ENCODE measurements around the gene NEUROG3. TPM values are rescaled to one million over a fixed set of nuclear protein-coding genes. Genes with fewer than 3 reads are reported as not detected.

The NEUROG3 gene
- total RNA-seq, 3 donors from 2014 or later, result not detected

DNA sequence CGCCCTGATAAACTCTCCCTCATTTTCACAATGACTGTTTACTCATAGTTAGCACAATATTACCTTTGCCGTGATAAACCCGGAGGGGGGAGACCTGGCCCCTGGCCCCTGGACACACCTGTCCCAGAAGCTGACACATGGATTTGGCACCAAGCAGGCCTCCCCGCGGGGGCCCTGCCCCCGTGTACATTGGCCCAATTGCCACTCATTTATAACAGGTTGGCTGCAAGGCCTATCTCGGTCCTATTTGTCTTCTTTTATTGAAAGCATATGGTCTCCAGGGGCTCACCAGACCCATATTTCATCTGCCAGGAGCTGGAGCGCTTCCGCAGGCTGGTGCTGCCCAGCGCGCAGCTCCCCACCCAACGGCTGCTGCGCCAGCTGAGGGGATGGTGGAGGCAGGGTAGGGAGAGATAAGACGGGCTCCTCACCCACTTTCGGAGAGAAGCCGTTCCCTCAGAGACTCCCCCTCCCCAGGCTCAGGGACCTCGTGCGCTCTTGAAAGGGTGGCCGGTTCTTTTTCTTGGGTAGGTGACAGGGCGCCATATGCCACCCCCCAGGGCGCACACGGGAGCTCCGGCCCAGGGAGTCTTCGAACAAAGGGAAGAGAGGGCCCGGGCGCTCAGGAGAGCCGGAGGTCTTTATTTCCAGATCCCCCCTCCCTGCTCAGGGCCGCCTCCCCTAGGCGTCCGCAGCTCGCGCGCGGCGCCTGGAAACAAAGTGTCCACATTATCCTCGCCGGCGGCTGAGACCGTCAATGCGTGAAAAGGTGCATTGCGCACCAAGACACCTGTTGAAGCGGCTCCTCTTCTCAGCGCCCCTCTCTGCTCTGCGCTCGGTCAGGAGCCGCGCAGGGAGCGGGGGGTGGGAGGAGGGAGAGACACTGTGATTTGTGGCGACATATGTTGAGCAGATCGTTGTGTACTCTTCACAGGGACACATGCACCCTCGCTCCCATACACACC is 4.3 kb upstream of the NEUROG3 start:
- no peak for DNase-seq (ENCODE audit: low spot score in 2 of 2)
- Histone ChIP-seq H3K4me3 (no peak overlapping the region), H3K9me3 (no peaks in the 10 kb centered on the region), H3K4me1 (no peaks in the 10 kb centered on the region), H3K27ac (no peak overlapping the region), H3K36me3 (no peaks in the 10 kb centered on the region), H3K27me3 (peaks cover 0 to 77% of the 10 kb centered on the region in 2 donors)
- intact Hi-C loops (cut with DNase I; ENCODE audit: low total_unique reads), result no loop called here
- TF ChIP-seq POLR2AphosphoS5 (IDR thresholded peaks at IDR 0.05) (no peak), POLR2A (IDR thresholded peaks at IDR 0.05) (no peak)
- TF ChIP-seq, protein P1, sequence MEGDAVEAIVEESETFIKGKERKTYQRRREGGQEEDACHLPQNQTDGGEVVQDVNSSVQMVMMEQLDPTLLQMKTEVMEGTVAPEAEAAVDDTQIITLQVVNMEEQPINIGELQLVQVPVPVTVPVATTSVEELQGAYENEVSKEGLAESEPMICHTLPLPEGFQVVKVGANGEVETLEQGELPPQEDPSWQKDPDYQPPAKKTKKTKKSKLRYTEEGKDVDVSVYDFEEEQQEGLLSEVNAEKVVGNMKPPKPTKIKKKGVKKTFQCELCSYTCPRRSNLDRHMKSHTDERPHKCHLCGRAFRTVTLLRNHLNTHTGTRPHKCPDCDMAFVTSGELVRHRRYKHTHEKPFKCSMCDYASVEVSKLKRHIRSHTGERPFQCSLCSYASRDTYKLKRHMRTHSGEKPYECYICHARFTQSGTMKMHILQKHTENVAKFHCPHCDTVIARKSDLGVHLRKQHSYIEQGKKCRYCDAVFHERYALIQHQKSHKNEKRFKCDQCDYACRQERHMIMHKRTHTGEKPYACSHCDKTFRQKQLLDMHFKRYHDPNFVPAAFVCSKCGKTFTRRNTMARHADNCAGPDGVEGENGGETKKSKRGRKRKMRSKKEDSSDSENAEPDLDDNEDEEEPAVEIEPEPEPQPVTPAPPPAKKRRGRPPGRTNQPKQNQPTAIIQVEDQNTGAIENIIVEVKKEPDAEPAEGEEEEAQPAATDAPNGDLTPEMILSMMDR (IDR thresholded peaks at IDR 0.05), result no peak

DNA sequence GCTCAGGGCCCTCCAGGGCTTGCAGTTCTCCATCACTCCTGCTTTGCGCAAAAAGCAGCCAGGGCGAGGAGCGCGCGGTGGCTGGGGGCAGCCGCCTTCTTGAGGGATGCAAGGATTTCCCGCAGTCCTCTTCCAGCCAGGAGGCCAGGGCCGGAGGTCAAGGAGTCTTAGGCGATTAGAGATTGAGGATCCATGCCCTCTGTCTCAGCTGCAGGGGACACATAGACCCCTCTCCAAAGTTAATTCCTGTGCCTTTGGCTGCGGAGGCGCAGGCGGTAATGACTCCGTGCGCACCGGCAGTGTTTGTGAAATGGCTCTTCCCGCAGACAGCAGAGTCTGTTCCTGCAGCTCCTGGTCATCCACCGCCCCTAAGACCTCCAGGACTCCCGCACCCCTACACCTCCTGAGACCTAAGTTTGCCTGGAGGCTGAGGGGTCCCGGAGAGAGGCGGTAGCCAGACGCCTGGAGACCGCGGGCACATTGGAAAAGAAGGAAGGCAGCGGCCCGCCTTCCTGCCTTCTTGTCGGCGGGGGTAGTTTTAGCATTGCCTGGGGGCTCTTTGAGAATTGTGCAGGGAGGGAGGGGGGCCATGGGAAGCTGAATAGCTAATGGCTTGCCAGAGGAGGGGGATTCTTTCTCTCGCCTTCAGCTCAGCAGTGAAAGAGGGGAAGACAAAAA is 3.3 kb upstream of the NEUROG3 start:
- Histone ChIP-seq H3K36me3 (no peaks in the 10 kb centered on the region), H3K9me3 (no peaks in the 10 kb centered on the region), H3K4me1 (no peaks in the 10 kb centered on the region), H3K27ac (no peak overlapping the region), H3K27me3 (peaks cover 0 to 88% of the 10 kb centered on the region in 2 donors), H3K4me3 (no peak overlapping the region)
- intact Hi-C loops (cut with DNase I; ENCODE audit: low total_unique reads), result no loop called here
- no peak for DNase-seq (ENCODE audit: low spot score in 2 of 2)
- no peak for TF ChIP-seq POLR2AphosphoS5 (IDR thresholded peaks at IDR 0.05)
- no peak for TF ChIP-seq POLR2A (IDR thresholded peaks at IDR 0.05)
- TF ChIP-seq, protein P1 (IDR thresholded peaks at IDR 0.05), result no peak

DNA sequence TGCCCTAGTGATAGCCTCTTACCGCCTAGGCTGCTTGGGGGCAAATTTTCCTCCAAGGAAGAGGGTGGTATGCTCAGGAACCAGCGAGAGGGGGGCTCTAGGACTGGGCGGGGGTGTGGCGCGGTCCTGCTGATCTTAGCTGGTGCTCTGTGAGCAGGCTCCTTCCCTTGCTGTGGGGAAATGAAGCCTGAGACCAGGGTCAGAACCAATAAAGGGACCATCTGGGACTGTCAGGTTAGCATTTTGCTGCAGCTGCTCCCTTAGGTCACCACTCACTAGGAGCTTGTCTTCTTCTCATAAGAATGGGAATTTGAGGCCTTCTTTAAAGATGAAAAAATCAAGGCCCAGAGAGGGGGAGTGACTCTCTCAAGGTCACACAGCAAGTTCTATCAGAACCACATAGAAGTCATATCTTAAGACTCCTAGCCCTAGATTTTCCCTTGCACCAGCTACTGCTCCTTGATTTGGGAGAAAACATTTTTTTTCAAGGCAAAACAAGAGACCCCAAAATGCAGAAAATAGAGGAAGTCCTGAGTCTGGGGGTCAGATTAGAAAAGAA is 2.0 kb upstream of the NEUROG3 start:
- Histone ChIP-seq H3K36me3 (no peaks in the 10 kb centered on the region), H3K4me1 (no peaks in the 10 kb centered on the region), H3K4me3 (no peak overlapping the region), H3K9me3 (no peaks in the 10 kb centered on the region), H3K27ac (no peak overlapping the region), H3K27me3 (peaks cover 0 to 98% of the 10 kb centered on the region in 2 donors)
- DNase-seq (ENCODE audit: low spot score in 2 of 2), result no peak
- intact Hi-C loops (cut with DNase I; ENCODE audit: low total_unique reads), result no loop called here
- TF ChIP-seq, protein P1 (IDR thresholded peaks at IDR 0.05), result no peak
- no peak for TF ChIP-seq POLR2AphosphoS5 (IDR thresholded peaks at IDR 0.05)
- TF ChIP-seq POLR2A (IDR thresholded peaks at IDR 0.05), result no peak

GRCh38 chr10:69574571-69574978 is 1.4 kb upstream of the NEUROG3 start:
- H3K9me3 ChIP-seq, result no peaks in the 10 kb centered on the region
- intact Hi-C loops (cut with DNase I; ENCODE audit: low total_unique reads), result no loop called here
- peak overlapping the region in 1 of 3 donors; percentile 11 for H3K4me3 ChIP-seq
- TF ChIP-seq POLR2AphosphoS5 (IDR thresholded peaks at IDR 0.05) (no peak), POLR2A (IDR thresholded peaks at IDR 0.05) (no peak)
- TF ChIP-seq, protein P1 (IDR thresholded peaks at IDR 0.05), result no peak
- no peak overlapping the region for H3K27ac ChIP-seq
- no peaks in the 10 kb centered on the region for H3K36me3 ChIP-seq
- H3K27me3 ChIP-seq, result peaks cover 0 to 98% of the 10 kb centered on the region in 2 donors
- DNase-seq (ENCODE audit: low spot score in 2 of 2), result no peak
- no peaks in the 10 kb centered on the region for H3K4me1 ChIP-seq
